Dendritic cell treated with granulocyte-macrophage colony-stimulating factor and Interleukin-4, amounts not matched to agents 40 ng/mL and 50 ng/mL, for 4 days (primary cell): ENCODE data around the gene CHST11.

ENCODE experiments used
- H3K27ac Mint-ChIP-seq: one replicate; pipeline ENCODE4 v1.8.0; 2022; ENCODE audit warnings: mild to moderate bottlenecking, mixed read lengths
- H3K27me3 Mint-ChIP-seq: one replicate; pipeline ENCODE4 v1.8.0; 2022; ENCODE audit warnings: mild to moderate bottlenecking, mixed read lengths
- H3K36me3 Mint-ChIP-seq: one replicate; pipeline ENCODE4 v1.8.0; 2022; ENCODE audit warnings: low read depth, mixed read lengths
- H3K4me1 Mint-ChIP-seq: one replicate; pipeline ENCODE4 v1.8.0; 2022; ENCODE audit warnings: low read depth, mixed read lengths
- H3K4me3 Mint-ChIP-seq: one replicate; pipeline ENCODE4 v1.8.0; 2022; ENCODE audit warnings: mild to moderate bottlenecking, moderate library complexity, mixed read lengths
- H3K9me3 Mint-ChIP-seq: one replicate; pipeline ENCODE4 v1.8.0; 2022; ENCODE audit warnings: mixed read lengths
- intact Hi-C: fragments of 100-400 bp; cut with micrococcal nuclease; formaldehyde crosslinking; loops from one replicate; pipeline ENCODE4 v1.15.0; 2022

CHST11 gene

DNA sequence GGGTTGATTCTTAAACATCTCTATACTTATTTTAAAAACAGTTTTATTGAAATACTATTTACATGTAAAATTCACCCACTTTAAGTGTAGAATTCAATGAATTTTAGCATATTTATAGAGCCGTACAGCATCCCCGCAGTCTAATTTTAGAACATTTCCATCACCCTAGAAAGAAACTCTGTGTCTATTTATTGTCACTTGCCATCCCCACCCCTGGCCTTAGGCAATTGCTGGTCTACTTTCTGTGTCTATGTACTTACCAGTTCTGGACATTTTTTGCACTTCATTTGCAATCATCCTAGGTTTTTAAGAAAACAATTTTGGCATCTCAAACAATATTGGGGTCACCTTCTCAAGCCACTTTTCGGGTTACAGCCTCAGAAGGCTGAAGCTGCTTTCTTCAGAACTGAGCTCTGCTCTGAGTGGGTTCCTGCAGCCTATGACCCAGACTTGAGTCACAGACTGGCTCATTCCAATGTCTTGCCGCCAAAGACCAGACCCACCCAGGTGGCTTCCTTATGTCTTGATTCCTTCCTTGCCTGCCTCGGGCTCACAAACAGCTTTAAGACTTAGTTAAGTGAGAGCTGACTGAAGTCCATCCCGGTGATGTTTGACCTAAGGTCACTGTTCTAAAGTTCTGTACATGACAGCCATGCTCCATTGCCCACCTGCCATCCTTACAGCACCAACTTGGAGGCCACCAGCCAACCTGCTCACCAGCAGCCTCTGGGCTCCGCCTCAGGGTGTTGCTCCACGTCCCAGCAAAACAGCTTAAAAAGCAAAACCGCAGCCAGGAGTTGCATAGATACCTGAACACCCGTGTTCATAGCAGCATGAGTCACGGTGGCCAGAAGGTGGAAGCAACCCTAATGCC, 131.5 kb downstream of the CHST11 start:
- peaks cover 55% of the 10 kb centered on the region for H3K36me3 Mint-ChIP-seq
- no peaks in the 10 kb centered on the region for H3K27me3 Mint-ChIP-seq
- no peaks in the 10 kb centered on the region for H3K9me3 Mint-ChIP-seq
- no peak overlapping the region for H3K27ac Mint-ChIP-seq
- peaks cover 62% of the 10 kb centered on the region for H3K4me1 Mint-ChIP-seq
- intact Hi-C loops: no loop called here
- H3K4me3 Mint-ChIP-seq: no peak overlapping the region

- Mint-ChIP-seq H3K4me3 (no peak overlapping the region), H3K27ac (no peak overlapping the region)
Observed at GRCh38 chr12:104588921-104589590, 132.3 kb downstream of the CHST11 start.

GRCh38 chr12:104590022-104590421, 133.3 kb downstream of the CHST11 start:
- Mint-ChIP-seq H3K9me3 (no peaks in the 10 kb centered on the region), H3K36me3 (peaks cover 68% of the 10 kb centered on the region), H3K4me3 (no peak overlapping the region), H3K4me1 (peaks cover 70% of the 10 kb centered on the region), H3K27ac (no peak overlapping the region), H3K27me3 (no peaks in the 10 kb centered on the region)
- intact Hi-C loops: no loop called here

More at GRCh38 chr12:104588921-104589590, 132.3 kb downstream of the CHST11 start:
- intact Hi-C loops: no loop called here
- H3K4me1 Mint-ChIP-seq: peaks cover 63% of the 10 kb centered on the region
- no peaks in the 10 kb centered on the region for H3K9me3 Mint-ChIP-seq
- no peaks in the 10 kb centered on the region for H3K27me3 Mint-ChIP-seq
- H3K36me3 Mint-ChIP-seq: peaks cover 63% of the 10 kb centered on the region

DNA sequence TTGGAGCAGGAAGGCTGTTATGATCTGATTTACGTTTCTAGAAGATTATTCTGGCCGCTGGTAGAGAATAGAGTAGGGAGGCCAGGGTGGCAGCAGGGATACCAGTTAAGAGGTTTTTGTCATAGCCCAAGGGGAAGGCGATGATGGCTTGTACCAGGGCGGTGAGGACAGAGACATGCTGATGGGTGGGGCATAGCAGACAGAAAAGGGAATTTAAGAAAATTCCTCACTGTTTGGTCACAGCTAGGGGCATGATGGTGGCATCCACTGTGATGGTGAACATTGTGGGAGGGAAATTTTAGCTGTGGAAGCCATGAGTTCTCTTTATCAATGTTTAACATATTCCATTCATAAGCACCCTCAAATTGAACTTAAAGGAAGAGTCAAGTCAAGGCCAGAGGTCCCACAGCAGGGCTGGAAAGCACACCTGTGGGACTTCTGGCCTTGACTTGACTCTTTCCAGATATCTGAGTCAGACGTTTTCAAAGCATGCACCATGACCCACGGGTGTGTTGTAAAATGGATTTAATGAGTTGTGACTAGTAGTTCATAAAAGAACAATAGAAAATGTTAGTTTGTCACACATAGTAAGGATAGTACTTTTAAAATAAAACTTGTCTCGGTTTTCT, 134.6 kb downstream of the CHST11 start:
- H3K36me3 Mint-ChIP-seq: peaks cover 57% of the 10 kb centered on the region
- no peaks in the 10 kb centered on the region for H3K27me3 Mint-ChIP-seq
- H3K27ac Mint-ChIP-seq: no peak overlapping the region
- intact Hi-C loops: no loop called here
- no peak overlapping the region for H3K4me3 Mint-ChIP-seq
- peaks cover 70% of the 10 kb centered on the region for H3K4me1 Mint-ChIP-seq
- H3K9me3 Mint-ChIP-seq: no peaks in the 10 kb centered on the region

DNA sequence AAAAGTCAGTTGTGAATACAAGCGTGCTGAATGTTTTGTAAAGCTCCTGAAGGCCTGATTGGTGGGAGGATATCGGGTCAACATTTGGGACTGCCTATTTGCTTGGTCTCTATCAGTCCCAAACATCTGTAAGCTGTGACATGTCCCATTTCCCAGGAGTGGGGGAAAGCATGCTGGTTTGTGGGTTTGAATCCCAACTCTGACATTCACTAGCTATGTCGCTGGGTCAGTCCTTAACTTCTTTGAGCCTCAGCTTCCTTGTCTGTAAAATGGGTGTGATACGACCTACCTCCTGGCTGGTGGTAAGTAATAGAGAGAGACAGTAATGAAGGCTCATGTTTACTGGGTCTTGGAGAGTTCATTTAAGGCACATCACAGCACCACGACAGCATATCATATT, 136.7 kb downstream of the CHST11 start:
- Mint-ChIP-seq H3K27me3 (no peaks in the 10 kb centered on the region), H3K4me3 (no peak overlapping the region), H3K27ac (no peak overlapping the region), H3K9me3 (no peaks in the 10 kb centered on the region), H3K4me1 (peaks cover 82% of the 10 kb centered on the region), H3K36me3 (peaks cover 53% of the 10 kb centered on the region)
- intact Hi-C loops: no loop called here

DNA sequence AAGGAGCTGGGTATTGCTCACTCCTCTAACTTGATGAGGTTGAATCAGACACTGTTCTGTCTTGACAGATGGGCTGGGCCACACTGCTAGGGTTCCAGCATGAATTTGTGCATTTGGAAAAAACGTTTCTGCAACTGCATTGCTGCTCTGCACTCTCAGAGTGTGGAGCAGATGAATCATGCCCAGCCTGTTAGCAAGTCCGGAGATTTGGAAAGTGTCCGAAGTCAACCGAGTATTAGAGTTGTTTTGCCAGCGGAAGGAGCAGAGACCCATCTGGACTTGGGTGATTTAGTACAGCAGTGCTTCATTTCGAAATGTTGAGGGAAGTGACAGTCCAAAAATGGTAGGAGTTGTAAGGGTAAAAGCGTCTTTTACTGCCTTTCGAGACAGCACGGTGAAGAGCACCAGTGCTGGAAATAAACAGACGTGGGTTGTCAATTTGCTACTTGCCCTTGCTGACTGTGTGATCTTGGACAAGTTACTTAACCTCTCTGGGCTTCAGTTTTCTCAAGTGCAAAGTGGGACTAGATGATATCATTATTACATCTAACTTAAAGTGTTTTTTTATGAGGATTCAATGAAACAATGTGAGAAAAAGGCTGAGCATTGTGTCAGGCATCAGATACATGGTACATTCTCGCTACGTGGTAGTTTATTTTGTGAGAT, 139.5 kb downstream of the CHST11 start:
- H3K27me3 Mint-ChIP-seq: no peaks in the 10 kb centered on the region
- no peak overlapping the region for H3K4me3 Mint-ChIP-seq
- H3K9me3 Mint-ChIP-seq: no peaks in the 10 kb centered on the region
- H3K36me3 Mint-ChIP-seq: peaks cover 43% of the 10 kb centered on the region
- no peak overlapping the region for H3K27ac Mint-ChIP-seq
- intact Hi-C loops: no loop called here
- H3K4me1 Mint-ChIP-seq: peaks cover 84% of the 10 kb centered on the region

- Mint-ChIP-seq H3K4me1 (peaks cover 92% of the 10 kb centered on the region), H3K4me3 (no peak overlapping the region), H3K27ac (no peak overlapping the region), H3K36me3 (peaks cover 47% of the 10 kb centered on the region), H3K27me3 (no peaks in the 10 kb centered on the region), H3K9me3 (no peaks in the 10 kb centered on the region)
- intact Hi-C loops: no loop called here
Observed at GRCh38 chr12:104596898-104597843, 140.4 kb downstream of the CHST11 start.

DNA sequence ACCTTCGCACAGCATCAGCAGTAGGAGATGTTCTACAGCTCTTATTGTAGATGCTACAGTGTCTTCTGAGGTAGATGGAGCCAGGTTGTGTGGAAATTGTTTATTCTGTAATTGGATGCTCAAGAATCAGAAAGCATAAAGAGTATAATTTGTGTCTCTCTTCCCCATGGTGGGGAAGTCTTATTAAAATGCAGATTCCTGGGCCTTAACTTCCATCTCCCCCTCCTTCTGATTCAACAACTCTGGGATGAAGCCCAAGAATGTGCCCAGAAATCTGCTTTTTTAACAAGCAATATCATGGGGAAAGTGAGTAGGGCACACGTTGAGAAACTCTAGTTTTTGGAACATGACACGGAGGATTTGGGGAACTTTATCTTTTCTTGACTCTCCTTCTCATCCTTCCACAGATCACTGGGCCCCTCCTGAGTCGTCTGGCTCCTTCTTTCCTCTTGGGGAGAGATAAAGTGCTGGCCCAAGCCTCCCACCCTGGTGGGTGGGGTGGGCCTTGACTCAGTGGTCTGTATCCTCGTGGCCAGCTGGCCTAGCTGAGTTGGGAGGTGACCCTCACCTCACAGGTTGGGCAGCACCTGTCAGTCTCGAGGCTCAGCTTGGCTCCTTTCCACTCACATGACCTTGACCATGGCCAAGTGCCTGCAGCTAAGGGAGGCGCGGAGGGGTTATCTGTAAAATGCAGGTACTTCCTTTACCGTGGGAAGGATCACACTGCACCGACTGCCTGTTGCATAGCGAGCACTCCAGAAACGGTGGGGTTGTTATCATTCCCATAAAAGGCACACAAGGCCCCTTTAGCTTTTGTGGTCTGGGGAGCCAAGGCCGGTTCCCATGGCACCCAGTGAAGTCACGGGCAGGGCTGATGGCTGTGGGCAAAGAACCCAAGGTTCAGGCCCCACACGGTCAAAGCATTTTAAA, 141.9 kb downstream of the CHST11 start:
- no peaks in the 10 kb centered on the region for H3K9me3 Mint-ChIP-seq
- H3K4me1 Mint-ChIP-seq: peaks cover 94% of the 10 kb centered on the region
- no peak overlapping the region for H3K4me3 Mint-ChIP-seq
- no peak overlapping the region for H3K27ac Mint-ChIP-seq
- no peaks in the 10 kb centered on the region for H3K27me3 Mint-ChIP-seq
- intact Hi-C loops: no loop called here
- peaks cover 50% of the 10 kb centered on the region for H3K36me3 Mint-ChIP-seq

DNA sequence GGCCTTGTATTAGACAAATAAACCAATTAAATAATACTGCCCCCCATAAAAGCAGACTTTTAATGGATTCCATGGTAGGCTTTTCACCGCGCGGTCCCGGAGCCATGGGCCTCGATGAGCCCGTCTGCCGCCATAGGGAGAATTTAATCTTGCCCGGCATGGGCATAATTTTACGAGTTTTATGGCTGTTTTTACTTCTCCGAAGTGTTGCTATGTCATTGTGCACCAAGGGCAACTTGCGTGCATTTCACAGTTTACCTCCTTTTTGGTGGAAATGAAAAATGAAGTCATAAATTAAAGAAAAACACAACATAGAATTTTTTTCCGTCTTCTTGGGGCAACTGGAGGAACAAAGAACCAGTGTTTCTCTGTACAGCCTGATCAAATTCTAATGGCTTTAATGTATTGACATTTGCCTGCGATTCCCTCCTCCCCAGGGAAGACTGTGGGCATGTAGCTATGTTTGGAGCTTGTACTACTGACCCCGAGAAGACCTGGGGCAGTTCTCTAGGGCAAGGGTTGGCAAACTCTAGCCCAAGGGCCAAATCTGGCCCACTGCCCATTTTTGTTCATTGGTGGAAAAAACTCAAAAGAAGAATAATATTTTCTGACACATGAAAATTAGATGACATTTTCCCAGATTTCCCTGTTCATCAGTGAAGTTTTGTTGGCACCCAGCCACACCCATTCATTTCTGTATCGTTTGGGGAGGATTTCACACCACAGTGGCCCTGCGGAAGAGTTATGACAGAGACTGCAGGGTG, 142.7 kb downstream of the CHST11 start:
- intact Hi-C loops: loop anchor here (5.0 kb wide), 1 partner anchor 43 kb away; no protein-coding TSS in a partner anchor
- Mint-ChIP-seq H3K9me3 (no peaks in the 10 kb centered on the region), H3K36me3 (peaks cover 50% of the 10 kb centered on the region), H3K4me3 (no peak overlapping the region), H3K27me3 (no peaks in the 10 kb centered on the region), H3K27ac (peak overlapping the region; percentile 64), H3K4me1 (peaks cover 95% of the 10 kb centered on the region)

GRCh38 chr12:104600036-104600712, 143.4 kb downstream of the CHST11 start:
- no peaks in the 10 kb centered on the region for H3K9me3 Mint-ChIP-seq
- peaks cover 92% of the 10 kb centered on the region for H3K4me1 Mint-ChIP-seq
- peak overlapping the region; percentile 64 for H3K27ac Mint-ChIP-seq
- no peak overlapping the region for H3K4me3 Mint-ChIP-seq
- peaks cover 46% of the 10 kb centered on the region for H3K36me3 Mint-ChIP-seq
- intact Hi-C loops: loop anchor here (5.0 kb wide), 1 partner anchor 42 kb away; no protein-coding TSS in a partner anchor
- H3K27me3 Mint-ChIP-seq: no peaks in the 10 kb centered on the region
